OCI-LY7 (cell line): ENCODE results near the gene TMEM208. TPM values are rescaled to one million over a fixed set of nuclear protein-coding genes. Genes with fewer than 3 reads are reported as not detected.

Source experiments
- BruUV-seq: library from RNA; stranded (reverse); fragments of 400-500 nt; replicated peaks from 2 replicates; lab custom pipeline; 2021; lab: Mats Ljungman, UMichigan
- CTCF ChIA-PET: fragments of 300-600 bp; sonication (Branson Sonifier 250); formaldehyde crosslinking; loops from one replicate; lab custom pipeline; 2022; ENCODE audit warnings: antibody characterized with exemption; ENCODE audit not compliant: unreplicated experiment; lab: Charles Lee
- POLR2A ChIA-PET: fragments of 300-600 bp; sonication (Branson Sonifier 250); formaldehyde crosslinking; loops from one replicate; lab custom pipeline; 2022; ENCODE audit warnings: antibody characterized with exemption; lab: Charles Lee
- DNase-seq: peaks from one replicate; pipeline ENCODE4 v3.0.0-alpha.2; 2015; ENCODE audit warnings: low spot score
- H2AFZ ChIP-seq: fragments of 200-600 bp; sonication (generic), shearing (Covaris generic); 2 replicates; pipeline ENCODE4 v1.6.1; 2014; ENCODE audit warnings: mild to moderate bottlenecking, antibody characterized with exemption, low read length, moderate library complexity
- H3K27ac ChIP-seq: fragments of 200-600 bp; sonication (generic); 2 replicates; pipeline ENCODE4 v1.5.1; 2014; ENCODE audit warnings: mixed run types, low read depth, mild to moderate bottlenecking, moderate library complexity, low read length, inconsistent platforms; ENCODE audit not compliant: poor library complexity, severe bottlenecking
- H3K36me3 ChIP-seq: fragments of 200-600 bp; sonication (generic); 2 replicates; pipeline ENCODE4 v1.6.1; 2014; ENCODE audit warnings: mild to moderate bottlenecking, antibody characterized with exemption, low read length, moderate library complexity, mixed read lengths; ENCODE audit not compliant: insufficient read depth
- H3K4me1 ChIP-seq: fragments of 200-600 bp; sonication (generic); 2 replicates; pipeline ENCODE4 v1.5.1; 2014; ENCODE audit warnings: mild to moderate bottlenecking, low read length; ENCODE audit not compliant: insufficient read depth, poor library complexity, severe bottlenecking
- H3K4me2 ChIP-seq: fragments of 200-600 bp; sonication (generic); 2 replicates; pipeline ENCODE4 v1.6.1; 2014; ENCODE audit warnings: mild to moderate bottlenecking, low read length
- H3K4me3 ChIP-seq: fragments of 200-600 bp; sonication (generic); 2 replicates; pipeline ENCODE4 v1.5.1; 2014; ENCODE audit warnings: mild to moderate bottlenecking, low read depth, low read length; ENCODE audit not compliant: poor library complexity, severe bottlenecking
- H3K79me2 ChIP-seq: fragments of 200-600 bp; sonication (generic); 2 replicates; pipeline ENCODE4 v1.6.1; 2016; ENCODE audit warnings: low read depth, mild to moderate bottlenecking, low read length, moderate library complexity, mixed read lengths; ENCODE audit not compliant: insufficient read depth
- H3K9me2 ChIP-seq: fragments of 200-600 bp; sonication (generic); 2 replicates; pipeline ENCODE4 v1.6.1; 2016; ENCODE audit warnings: mild to moderate bottlenecking, low read length, mixed read lengths; ENCODE audit not compliant: insufficient read depth
- H3K9me3 ChIP-seq: fragments of 200-600 bp; sonication (generic); 2 replicates; pipeline ENCODE4 v1.6.1; 2014; ENCODE audit warnings: mild to moderate bottlenecking, mixed run types, low read length, mixed read lengths
- H4K20me1 ChIP-seq: fragments of 200-600 bp; sonication (generic); 2 replicates; pipeline ENCODE4 v1.6.1; 2014; ENCODE audit warnings: mild to moderate bottlenecking, antibody characterized with exemption, low read length, moderate library complexity, mixed read lengths; ENCODE audit not compliant: insufficient read depth
- EZH2phosphoT487 ChIP-seq: fragments of 200-600 bp; sonication (generic); IDR thresholded peaks from 2 replicates; pipeline ENCODE4 v1.6.1; 2018; ENCODE audit warnings: low read depth, borderline replicate concordance, mild to moderate bottlenecking, mixed run types, antibody characterized with exemption, low read length, moderate library complexity, mixed read lengths
- intact Hi-C: fragments of 100-400 bp; cut with micrococcal nuclease; formaldehyde crosslinking; loops from one replicate; pipeline ENCODE4 v1.10.0; 2022; ENCODE audit not compliant: unreplicated experiment
- total RNA-seq, 2 experiments: library from RNA; depleted of rRNA in 1 of 2; stranded (reverse); fragments of >200 nt in 1 of 2; shearing (Covaris generic) in 1 of 2; gene quantifications; 2 replicates each; pipeline ENCODE4 v1.2.3, GENCODE V29; 2014 to 2022
- TF ChIP-seq, protein P1 (sequence below): fragments of 200-600 bp; sonication (generic); conservative IDR thresholded peaks from 2 replicates; pipeline ENCODE4 v1.5.1; 2014; ENCODE audit warnings: mild to moderate bottlenecking, antibody characterized with exemption, low read length, moderate library complexity, mixed read lengths

Gene TMEM208
- total RNA-seq, 2 experiments from 2014 or later: 19.9 to 26.4 TPM

DNA sequence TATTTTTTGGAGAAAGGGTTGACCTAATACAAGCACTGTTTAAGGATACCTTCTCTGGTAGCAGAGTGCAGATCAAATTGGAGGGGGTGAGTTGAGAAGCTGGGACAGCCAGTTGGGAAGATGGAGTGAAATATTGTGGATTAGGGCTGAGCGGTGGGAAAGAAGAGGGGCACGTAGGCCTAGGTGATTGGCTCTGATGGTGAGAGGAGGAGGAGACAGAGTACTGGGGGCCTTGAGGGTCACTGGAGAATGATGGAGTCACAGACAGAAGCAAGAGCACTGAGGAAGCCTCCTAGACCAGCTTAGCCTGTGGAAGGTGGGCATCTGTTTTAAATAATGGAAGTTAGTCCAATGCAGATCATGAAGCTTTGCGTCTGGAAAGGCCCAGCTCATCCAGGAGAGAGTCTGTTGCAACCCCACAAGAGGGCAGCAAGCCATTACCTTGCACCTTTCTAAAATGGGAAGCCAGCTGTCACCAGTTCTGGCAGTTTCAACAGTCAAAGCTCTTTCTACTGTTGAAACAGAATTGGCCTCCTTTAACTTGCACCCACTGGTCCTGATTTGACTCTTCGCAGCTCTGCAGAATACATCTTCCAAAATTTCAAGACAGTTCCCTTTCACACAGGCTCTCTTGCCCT is 33.6 kb downstream of the TMEM208 start:
- Histone ChIP-seq H3K4me3 (no peak overlapping the region), H3K9me3 (no peaks in the 10 kb centered on the region), H3K9me2 (no peaks in the 10 kb centered on the region), H3K79me2 (no peaks in the 10 kb centered on the region), H3K36me3 (no peaks in the 10 kb centered on the region), H3K27ac (no peak overlapping the region), H3K4me2 (0 out of 2 replicates have a peak overlapping the region, but pooled peaks have one; percentile 19), H4K20me1 (no peaks in the 10 kb centered on the region), H3K4me1 (peaks cover 5% of the 10 kb centered on the region), H2AFZ (peak overlapping the region; percentile 8; the same call in 1 of the 2 replicates)
- TF ChIP-seq, protein P1, sequence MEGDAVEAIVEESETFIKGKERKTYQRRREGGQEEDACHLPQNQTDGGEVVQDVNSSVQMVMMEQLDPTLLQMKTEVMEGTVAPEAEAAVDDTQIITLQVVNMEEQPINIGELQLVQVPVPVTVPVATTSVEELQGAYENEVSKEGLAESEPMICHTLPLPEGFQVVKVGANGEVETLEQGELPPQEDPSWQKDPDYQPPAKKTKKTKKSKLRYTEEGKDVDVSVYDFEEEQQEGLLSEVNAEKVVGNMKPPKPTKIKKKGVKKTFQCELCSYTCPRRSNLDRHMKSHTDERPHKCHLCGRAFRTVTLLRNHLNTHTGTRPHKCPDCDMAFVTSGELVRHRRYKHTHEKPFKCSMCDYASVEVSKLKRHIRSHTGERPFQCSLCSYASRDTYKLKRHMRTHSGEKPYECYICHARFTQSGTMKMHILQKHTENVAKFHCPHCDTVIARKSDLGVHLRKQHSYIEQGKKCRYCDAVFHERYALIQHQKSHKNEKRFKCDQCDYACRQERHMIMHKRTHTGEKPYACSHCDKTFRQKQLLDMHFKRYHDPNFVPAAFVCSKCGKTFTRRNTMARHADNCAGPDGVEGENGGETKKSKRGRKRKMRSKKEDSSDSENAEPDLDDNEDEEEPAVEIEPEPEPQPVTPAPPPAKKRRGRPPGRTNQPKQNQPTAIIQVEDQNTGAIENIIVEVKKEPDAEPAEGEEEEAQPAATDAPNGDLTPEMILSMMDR: peak; percentile 84
- TF ChIP-seq EZH2phosphoT487: no peak
- intact Hi-C loops: loop anchor here (1.0 to 5.0 kb wide), 3 partner anchors 78 to 207 kb away; no protein-coding TSS in a partner anchor
- no TSS peak for BruUV-seq
- peak; percentile 77 for DNase-seq
- POLR2A ChIA-PET: interaction anchor here (0.6 to 1.2 kb wide), 5 partner anchors 12 to 141 kb away, joined by 3 to 7 read pairs (median 4); partner anchors contain the start of gene SLC9A5
- CTCF ChIA-PET: interaction anchor here (0.9 to 1.7 kb wide), 3 partner anchors 71 to 167 kb away, joined by 3 to 10 read pairs (median 4); no protein-coding TSS in a partner anchor

DNA sequence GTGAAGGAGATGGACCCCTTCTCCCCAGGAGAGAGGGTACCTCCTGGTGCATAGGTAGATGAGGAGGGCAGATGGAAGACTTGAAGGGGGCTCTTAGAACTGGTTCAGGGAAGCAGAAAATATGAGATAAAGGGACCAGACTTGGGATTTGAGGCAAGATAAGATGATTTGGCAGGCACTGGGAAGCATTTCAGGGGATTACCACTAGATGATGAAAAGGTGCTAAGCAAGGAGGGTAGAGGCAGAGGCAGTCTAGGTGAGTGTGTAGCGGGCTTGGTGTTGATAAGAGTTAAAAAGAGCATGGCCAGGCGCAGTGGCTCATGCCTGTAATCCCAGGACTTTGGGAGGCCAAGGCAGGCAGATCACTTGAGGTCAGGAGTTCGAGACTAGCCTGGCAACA is 36.3 kb downstream of the TMEM208 start:
- intact Hi-C loops: loop anchor here (5.0 kb wide), 1 partner anchor 204 kb away; no protein-coding TSS in a partner anchor
- no peak for DNase-seq
- H3K9me2 ChIP-seq: no peaks in the 10 kb centered on the region
- no peak overlapping the region for H3K4me3 ChIP-seq
- H3K79me2 ChIP-seq: no peaks in the 10 kb centered on the region
- no peak overlapping the region for H2AFZ ChIP-seq
- no peaks in the 10 kb centered on the region for H3K9me3 ChIP-seq
- no peak overlapping the region for H3K4me2 ChIP-seq
- H3K36me3 ChIP-seq: no peaks in the 10 kb centered on the region
- POLR2A ChIA-PET: no interaction called here
- H3K27ac ChIP-seq: no peak overlapping the region
- CTCF ChIA-PET: no interaction called here
- H3K4me1 ChIP-seq: peaks cover 5% of the 10 kb centered on the region
- no TSS peak for BruUV-seq
- no peaks in the 10 kb centered on the region for H4K20me1 ChIP-seq
- TF ChIP-seq, protein P1: no peak
- TF ChIP-seq EZH2phosphoT487: no peak

DNA sequence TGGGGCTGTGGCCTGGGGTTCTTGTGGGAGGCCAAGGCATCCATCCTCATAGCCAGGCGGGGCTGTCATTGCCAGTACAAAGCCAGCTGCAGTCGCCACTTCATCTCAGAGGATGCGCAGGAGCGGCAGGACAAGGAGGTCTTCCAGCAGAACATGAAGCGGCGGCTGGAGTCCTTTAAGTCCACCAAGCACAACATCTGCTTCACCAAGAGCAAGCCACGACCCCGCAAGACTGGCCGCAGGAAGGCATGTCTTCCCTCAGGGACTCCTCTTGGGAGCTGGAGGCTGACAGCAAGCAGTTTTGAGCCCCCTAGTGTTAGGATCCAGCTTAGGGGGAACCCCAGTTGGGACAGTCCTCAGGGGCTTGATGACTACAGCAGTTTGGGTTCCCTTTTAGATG is 37.3 kb downstream of the TMEM208 start:
- no peaks in the 10 kb centered on the region for H3K9me3 ChIP-seq
- intact Hi-C loops: loop anchor here (5.0 kb wide), 1 partner anchor 203 kb away; no protein-coding TSS in a partner anchor

More for the DNA sequence above, 37.3 kb downstream of the TMEM208 start:
- DNase-seq: no peak
- no TSS peak for BruUV-seq
- no peak overlapping the region for H3K27ac ChIP-seq
- no peaks in the 10 kb centered on the region for H3K9me2 ChIP-seq
- no peaks in the 10 kb centered on the region for H3K79me2 ChIP-seq
- TF ChIP-seq EZH2phosphoT487: no peak
- TF ChIP-seq, protein P1: peak; percentile 48; the same call in 1 of the 2 replicates
- H2AFZ ChIP-seq: no peak overlapping the region
- no peaks in the 10 kb centered on the region for H4K20me1 ChIP-seq
- CTCF ChIA-PET: interaction anchor here (1.0 kb wide), 1 partner anchor 21 kb away, joined by 3 read pairs; no protein-coding TSS in a partner anchor
- H3K4me3 ChIP-seq: no peak overlapping the region
- H3K4me1 ChIP-seq: peaks cover 5% of the 10 kb centered on the region
- H3K36me3 ChIP-seq: no peaks in the 10 kb centered on the region
- POLR2A ChIA-PET: no interaction called here
- no peak overlapping the region for H3K4me2 ChIP-seq
